Chondrocyte (in vitro differentiated cells): ENCODE measurements around the gene SCNN1A. TPM values are rescaled to one million over a fixed set of nuclear protein-coding genes. Genes with fewer than 3 reads are reported as not detected.

Experiments
- DNase-seq: peaks from one replicate; pipeline ENCODE4 v3.0.0; 2021; ENCODE audit warnings: mixed read lengths, low spot score
- H3K27ac Mint-ChIP-seq: one replicate; pipeline ENCODE4 v1.8.0; 2021; ENCODE audit warnings: mild to moderate bottlenecking, moderate library complexity, mixed read lengths; ENCODE audit not compliant: unreplicated experiment
- H3K27me3 Mint-ChIP-seq: 2 replicates; pipeline ENCODE4 v1.8.0; 2021; ENCODE audit warnings: low read depth, mixed read lengths
- H3K36me3 Mint-ChIP-seq: 2 replicates; pipeline ENCODE4 v1.8.0; 2021; ENCODE audit warnings: low read depth, mixed read lengths
- H3K4me1 Mint-ChIP-seq: 2 replicates; pipeline ENCODE4 v1.8.0; 2021; ENCODE audit warnings: low read depth, mild to moderate bottlenecking, mixed read lengths
- H3K4me3 Mint-ChIP-seq: one replicate; pipeline ENCODE4 v1.8.0; 2021; ENCODE audit warnings: mild to moderate bottlenecking, moderate library complexity, mixed read lengths; ENCODE audit not compliant: unreplicated experiment
- H3K9me3 Mint-ChIP-seq: 2 replicates; pipeline ENCODE4 v1.8.0; 2021; ENCODE audit warnings: low read depth, mixed read lengths
- CTCF ChIP-seq: fragments of 200-600 bp; sonication (generic); IDR thresholded peaks from 2 replicates; pipeline ENCODE4 v1.5.0; 2021; ENCODE audit warnings: antibody characterized with exemption, mild to moderate bottlenecking, moderate library complexity
- total RNA-seq: library from RNA; stranded (reverse); gene quantifications from 3 replicates; pipeline ENCODE4 v1.2.1, GENCODE V29; 2021

Gene SCNN1A
- total RNA-seq, 1 donor from 2014 or later: 0.87 TPM

- DNase-seq: no peak
- H3K9me3 Mint-ChIP-seq: no peaks in the 10 kb centered on the region
- H3K4me1 Mint-ChIP-seq: peaks cover 14% of the 10 kb centered on the region
- peak overlapping the region; percentile 17 for H3K27ac Mint-ChIP-seq
- no peaks in the 10 kb centered on the region for H3K27me3 Mint-ChIP-seq
- peak overlapping the region; percentile 60 for H3K4me3 Mint-ChIP-seq
- H3K36me3 Mint-ChIP-seq: peaks cover 2% of the 10 kb centered on the region
- no peak for TF ChIP-seq CTCF
Measured at GRCh38 chr12:6384499-6385436, 9.4 kb upstream of the SCNN1A start.

- H3K27ac Mint-ChIP-seq: peak within 1 kb of the TSS; percentile 36
- DNase-seq: peak; percentile 88
- H3K36me3 Mint-ChIP-seq: peaks cover under 1% of the 10 kb centered on the region
- peaks cover 14% of the 10 kb centered on the region for H3K4me1 Mint-ChIP-seq
- peak within 1 kb of the TSS; percentile 60 for H3K4me3 Mint-ChIP-seq
- no peaks in the 10 kb centered on the region for H3K27me3 Mint-ChIP-seq
- H3K9me3 Mint-ChIP-seq: no peaks in the 10 kb centered on the region
- TF ChIP-seq CTCF: peak; percentile 11
Measured at GRCh38 chr12:6383572-6384498, 8.5 kb upstream of the SCNN1A start, which contains the start of gene LTBR. LTBR (plus strand) TSS chr12:6384162; CDS start chr12:6384359, 197 bp downstream.

- Mint-ChIP-seq H3K36me3 (no peaks in the 10 kb centered on the region), H3K27ac (no peak overlapping the region), H3K27me3 (no peaks in the 10 kb centered on the region), H3K4me1 (peaks cover 14% of the 10 kb centered on the region), H3K9me3 (no peaks in the 10 kb centered on the region), H3K4me3 (peak overlapping the region; percentile 22)
- DNase-seq: no peak
- TF ChIP-seq CTCF: no peak
Measured at GRCh38 chr12:6382982-6383381, 7.6 kb upstream of the SCNN1A start.

GRCh38 chr12:6382371-6382770 is 7.0 kb upstream of the SCNN1A start:
- Mint-ChIP-seq H3K27me3 (no peaks in the 10 kb centered on the region), H3K27ac (no peak overlapping the region)

More at GRCh38 chr12:6382371-6382770, 7.0 kb upstream of the SCNN1A start:
- no peak overlapping the region for H3K4me3 Mint-ChIP-seq
- H3K36me3 Mint-ChIP-seq: no peaks in the 10 kb centered on the region
- no peak for DNase-seq
- H3K4me1 Mint-ChIP-seq: peaks cover 19% of the 10 kb centered on the region
- no peak for TF ChIP-seq CTCF
- H3K9me3 Mint-ChIP-seq: no peaks in the 10 kb centered on the region
